SK-N-MC (cell line): ENCODE results near the gene EPS15.

Experiments used
- EZH2 ChIP-seq: fragments of 200-600 bp; sonication (generic); IDR thresholded peaks from one replicate; pipeline ENCODE4 v1.6.1; 2017; ENCODE audit warnings: antibody characterized with exemption
- FOXP2 ChIP-seq: optimal IDR thresholded peaks from 2 replicates; pipeline ENCODE3; 2011; ENCODE audit warnings: mild to moderate bottlenecking, moderate library complexity; ENCODE audit not compliant: insufficient read depth; ENCODE audit errors: extremely low read length, control extremely low read depth
- POLR2AphosphoS5 ChIP-seq: IDR thresholded peaks from 2 replicates; pipeline ENCODE4 v1.6.1; 2012; ENCODE audit warnings: mild to moderate bottlenecking, low read depth, low read length, borderline replicate concordance

- TF ChIP-seq POLR2AphosphoS5 (no peak), EZH2 (no peak), FOXP2 (no peak)
Measured at GRCh38 chr1:51420867-51421627, 98.0 kb downstream of the EPS15 start.
